ELR (cell line): Measurements from ENCODE around the gene MYEOV.

Experiments
- DNase-seq: peaks from one replicate; pipeline ENCODE4 v3.0.0-alpha.2; 2015; ENCODE audit warnings: low read depth

Gene MYEOV

DNA sequence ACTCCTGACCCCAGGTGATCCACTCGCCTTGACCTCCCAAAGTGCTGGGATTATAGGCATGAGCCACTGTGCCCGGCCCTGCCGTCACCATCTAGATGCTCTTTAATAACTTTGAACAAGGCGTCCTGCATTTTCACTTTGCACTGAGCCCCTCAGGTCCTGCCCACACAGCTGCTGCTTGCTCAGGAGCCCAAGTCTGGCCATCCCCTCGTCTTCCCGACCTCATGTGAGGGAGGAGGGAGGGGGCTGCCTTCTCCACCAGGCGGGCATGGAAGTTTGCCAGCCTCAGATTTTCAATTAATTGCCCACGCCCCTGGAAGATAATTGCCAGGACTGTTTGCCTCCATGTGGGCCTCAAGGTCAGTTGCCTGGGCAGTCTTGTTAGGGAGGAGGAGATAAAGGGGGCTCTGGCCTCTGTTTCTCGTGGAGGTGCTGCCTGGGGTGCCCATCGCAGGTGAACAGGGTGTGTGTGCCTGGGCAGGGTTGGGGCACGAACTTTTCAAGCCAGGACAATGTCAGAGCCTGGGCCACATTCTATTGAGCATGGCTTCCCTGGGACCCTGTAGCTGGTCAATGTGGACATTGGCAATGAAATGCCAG lies 27.9 kb upstream of the MYEOV start:
- DNase-seq: no peak

DNA sequence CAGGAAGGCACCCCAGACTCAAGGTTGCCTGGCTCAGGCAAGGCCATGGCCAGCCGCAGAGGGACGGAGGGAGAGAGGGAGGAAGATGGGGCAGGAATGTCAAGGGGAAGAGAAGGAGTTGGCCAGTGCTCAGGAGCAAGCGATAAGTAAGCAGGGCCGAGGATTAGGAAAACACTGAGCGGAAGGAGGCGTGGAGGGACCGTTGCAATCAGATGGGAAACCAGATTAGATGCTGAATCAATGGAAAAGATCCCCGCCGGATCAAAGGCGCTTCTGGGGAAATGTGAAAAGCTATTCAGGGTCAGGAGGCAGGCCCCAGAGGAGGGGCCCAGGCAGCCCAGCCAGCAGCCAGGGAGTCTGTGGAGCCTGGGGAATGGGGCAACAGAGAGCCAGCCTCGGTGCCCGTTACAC lies 26.6 kb upstream of the MYEOV start:
- DNase-seq: no peak

DNA sequence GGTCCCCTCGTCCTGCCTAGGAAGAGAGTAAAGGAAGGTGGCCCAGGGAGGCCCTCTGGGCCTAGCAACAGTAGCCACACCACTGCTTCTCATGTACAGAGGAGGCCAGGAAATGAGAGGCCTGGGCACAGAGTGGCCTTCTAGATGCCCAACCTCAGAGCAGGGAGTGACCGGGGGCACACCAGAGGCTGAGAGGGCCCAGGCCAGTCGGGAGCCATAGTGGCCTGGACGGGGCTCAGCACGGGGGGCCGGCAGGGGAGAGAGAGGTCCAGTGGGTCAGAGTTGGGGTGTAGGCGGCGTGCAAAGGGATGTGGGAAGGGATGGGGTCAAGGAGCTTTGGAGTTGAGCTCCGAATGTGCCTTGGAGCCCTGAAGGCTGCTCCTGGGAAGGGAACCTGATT lies 25.0 kb upstream of the MYEOV start:
- no peak for DNase-seq

DNA sequence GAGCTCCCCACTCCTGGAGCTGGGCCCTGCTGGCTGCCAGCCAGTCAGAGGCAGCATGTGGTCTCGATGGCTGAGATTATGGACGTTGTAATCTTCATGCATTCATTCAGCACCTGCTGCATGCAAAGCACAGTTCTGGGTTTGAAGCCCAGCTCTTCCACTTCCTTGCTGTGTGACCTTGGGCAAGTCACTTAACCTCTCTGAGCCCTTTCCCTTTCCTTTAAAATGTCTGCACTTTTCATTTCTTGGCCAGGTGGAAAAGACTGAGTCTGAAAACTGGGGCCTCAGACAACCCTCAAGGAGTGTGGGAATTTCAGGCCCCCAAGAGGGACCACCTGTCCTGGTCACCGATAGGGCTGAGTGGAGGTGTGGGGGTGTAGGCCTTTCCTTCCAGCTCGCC lies 24.6 kb upstream of the MYEOV start:
- DNase-seq: no peak

DNA sequence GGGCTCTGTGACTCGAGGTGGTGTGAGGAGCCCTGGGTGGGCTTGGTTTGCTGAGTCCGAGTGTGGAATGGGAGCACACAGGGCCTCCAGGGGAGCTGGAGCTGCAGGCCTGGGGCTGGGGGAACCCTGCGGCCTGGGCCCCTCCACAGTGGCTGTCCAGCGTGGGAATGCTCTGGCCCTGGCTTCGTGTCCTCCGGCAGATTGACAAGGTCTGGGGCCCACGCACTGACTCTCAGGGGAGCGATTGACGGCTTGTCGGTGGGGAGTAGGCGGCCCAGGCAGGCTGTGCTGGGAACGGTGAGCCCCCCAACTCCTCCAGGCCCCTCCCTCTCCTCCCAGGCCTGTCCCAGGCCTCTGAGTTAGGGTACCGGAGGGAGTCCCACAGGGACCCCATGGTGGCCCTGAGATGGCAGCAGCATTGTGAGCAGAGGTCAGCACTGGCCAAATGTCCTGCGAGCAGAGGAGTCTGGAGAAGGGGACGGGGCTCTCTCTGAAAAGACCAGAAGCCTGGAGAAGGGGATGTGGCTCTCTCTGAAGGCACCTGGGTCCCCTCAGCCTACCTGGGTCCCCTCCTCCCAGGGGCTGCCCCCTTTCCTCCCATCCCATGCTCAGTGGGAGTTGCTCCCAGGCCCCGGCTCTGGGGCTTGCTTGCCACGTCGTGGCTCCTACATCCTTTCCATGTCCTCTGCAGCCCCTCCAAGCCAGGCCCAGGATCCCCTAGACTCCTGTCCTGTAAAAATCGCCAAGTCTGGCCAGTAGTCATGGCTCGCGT lies 23.8 kb upstream of the MYEOV start:
- DNase-seq: no peak

DNA sequence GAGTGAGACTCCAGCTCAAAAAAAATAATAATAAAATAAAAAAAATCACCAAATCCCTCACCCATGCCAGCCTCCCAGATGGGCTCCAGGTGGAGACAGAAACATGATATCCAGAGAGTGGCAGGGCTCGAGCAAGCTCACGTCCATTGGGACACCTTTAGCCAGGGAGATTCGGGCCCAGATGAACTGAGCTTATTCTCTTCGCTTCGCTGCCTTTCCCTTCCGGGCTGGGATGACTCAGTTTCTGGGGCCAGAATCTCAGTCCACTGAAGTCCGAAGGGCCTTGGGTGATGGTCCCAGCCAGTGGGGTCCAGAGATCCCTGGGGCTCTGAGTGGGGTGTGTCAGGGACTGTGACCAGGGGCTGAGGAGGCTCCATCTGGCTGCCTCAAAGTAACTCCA lies 23.0 kb upstream of the MYEOV start:
- no peak for DNase-seq

DNA sequence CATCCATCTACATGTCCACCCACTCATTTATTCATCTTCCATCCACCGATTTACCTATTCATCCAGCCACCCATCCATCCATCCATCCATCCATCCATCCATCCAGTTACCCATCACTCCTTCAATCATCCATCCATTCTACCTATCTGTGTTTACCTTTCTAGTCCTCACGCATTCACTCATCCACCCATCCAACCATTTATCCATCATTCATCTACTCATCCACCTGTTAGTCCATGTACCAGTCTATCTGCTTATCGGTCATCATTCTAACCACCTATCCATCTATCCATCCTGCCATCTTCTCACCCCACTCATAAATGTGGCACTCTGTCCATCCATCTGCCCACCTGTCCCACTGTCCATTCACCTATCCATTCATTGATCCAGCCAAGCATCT lies 21.9 kb upstream of the MYEOV start:
- DNase-seq: no peak

DNA sequence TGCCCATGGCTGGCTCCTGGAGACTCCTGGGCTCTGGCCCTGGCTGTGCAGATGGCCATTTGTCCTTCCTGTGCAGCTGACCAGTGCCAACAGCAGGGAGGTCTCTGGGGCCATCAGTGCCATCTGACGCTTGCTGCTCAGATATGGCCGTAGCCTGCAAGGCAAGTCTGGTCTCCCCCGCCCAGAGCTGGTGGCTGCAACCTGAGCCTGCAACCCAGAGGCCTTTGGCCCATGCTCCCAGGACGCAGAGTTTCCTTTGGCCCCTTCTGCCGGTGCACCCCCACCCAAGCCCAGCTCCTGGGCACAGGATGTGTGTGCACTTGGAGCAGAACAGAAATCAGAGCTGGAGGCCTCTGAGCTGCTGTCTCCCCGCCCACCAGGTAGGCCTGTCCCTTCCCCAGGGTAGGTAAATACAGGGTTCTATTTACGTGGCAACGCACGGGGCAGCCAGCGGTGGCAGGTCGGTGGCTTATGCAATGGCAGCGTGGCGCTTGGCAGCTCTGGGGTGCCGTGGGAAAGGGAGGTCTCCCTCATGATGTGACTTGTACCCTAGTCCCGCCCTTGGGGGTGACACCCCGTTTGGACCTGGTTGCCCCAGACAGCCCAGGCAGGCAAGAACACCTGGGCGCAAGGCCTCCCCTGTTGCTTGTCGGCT lies 21.0 kb upstream of the MYEOV start:
- DNase-seq: no peak

DNA sequence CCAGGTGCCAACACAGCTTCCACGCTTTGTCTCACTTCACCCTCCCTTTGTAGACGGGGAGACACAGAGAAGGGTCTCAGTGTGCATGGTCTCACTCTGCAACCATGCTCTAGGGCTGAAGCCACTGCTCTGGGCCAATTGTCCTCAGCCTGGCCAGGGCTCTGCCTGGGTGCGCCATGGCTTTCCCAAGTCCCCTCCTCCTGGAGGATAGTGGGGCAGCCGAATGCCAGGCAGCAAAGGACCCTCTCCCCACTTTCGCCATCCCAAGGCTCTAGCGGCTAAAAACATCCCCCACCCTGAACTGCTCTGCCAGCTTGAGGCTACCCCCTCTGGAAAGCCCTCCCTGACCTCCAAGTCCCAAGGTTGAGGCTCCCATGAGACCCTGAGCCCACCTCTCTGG lies 20.4 kb upstream of the MYEOV start:
- DNase-seq: no peak

DNA sequence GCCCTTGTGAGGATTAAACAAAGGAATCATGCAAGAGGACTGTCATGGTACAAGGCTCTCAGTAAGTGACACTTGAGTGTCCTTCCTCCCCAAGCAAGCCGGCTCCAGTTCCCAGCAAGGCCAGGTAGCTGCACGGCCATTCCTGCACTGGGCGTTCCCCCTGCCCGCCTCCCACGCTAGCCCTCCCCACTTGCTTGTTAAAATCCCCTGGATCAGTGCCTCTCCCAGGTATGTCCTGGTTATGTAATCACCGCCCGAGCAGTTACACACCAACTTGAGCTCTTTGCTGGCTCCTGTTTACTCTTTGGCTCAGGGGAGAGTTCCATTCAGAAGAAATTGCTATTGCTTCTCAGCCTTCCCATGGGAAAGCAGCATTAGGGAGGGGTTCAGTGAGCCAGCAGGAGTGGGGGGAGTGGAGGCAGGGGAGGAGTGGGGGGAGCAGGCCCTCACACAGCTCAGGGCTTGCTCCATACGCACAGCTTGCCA lies 19.4 kb upstream of the MYEOV start:
- no peak for DNase-seq

DNA sequence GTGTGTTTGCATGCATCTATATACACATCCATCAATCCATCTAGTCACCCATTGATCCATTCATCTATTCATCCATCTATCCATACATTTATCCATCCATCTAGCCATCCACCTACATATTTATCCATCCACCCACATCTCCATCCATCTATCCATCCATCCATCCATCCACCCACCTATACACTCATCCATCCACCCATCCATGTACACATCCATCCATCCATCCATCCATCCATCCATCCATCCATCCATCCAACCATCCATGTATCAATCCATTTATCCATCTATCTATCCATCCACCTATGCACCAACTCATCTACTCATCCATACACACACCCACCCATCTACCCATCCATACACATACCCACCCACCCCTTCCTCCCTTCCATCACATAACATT lies 18.8 kb upstream of the MYEOV start:
- no peak for DNase-seq

DNA sequence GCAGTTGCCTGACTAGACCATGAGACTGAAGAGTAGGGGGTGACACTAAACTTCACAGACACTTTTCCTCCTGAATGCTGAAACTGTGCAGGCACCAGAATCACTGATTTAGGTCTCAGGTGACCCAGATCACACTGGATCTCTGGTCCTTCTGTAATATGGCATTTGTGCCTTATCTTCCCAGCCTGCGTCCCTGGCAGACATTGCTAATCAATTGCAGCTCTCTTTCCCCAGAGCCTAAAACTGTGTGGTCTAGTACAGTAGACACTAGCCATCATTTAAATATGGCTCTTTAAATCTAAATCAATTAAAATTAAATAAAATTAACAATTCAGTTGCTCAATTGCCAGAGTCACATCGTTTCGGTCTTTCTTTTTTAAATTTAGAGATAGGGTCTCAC lies 17.8 kb upstream of the MYEOV start:
- no peak for DNase-seq

DNA sequence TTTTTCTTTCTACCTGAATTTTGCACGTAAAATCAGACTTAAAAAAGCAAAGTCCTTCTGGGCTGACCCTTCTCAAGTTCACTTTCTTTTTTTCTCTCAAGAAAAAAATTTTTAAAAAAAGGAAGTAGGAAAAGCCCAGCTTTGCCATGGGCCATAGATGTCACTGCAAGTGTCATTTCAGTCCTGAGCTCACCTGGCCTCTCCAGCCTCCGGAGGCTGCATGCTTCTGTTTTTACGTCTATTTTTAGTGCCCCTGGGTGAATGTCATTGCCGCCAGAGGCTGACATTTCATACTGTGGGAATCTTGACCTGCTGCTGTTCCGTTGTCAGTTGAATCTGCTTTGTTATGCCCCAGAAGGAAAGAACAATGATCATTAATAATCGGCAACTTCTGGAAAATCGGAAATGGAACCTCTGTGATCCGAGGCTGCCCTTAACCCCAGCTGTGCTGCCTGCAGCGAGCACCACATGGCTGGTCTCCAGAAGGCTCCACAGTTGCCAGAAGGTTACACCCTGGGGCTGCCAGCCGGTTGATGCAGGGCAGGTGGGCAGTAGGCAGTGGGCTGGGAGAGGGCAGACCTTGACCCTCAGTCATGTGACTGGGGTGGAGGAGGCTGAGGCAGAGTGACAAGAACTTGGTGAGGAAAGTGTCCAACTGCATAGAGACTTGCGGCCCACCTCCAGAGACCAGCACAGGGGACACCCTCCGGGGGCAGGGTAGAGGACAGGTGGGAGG lies 16.7 kb upstream of the MYEOV start:
- no peak for DNase-seq

DNA sequence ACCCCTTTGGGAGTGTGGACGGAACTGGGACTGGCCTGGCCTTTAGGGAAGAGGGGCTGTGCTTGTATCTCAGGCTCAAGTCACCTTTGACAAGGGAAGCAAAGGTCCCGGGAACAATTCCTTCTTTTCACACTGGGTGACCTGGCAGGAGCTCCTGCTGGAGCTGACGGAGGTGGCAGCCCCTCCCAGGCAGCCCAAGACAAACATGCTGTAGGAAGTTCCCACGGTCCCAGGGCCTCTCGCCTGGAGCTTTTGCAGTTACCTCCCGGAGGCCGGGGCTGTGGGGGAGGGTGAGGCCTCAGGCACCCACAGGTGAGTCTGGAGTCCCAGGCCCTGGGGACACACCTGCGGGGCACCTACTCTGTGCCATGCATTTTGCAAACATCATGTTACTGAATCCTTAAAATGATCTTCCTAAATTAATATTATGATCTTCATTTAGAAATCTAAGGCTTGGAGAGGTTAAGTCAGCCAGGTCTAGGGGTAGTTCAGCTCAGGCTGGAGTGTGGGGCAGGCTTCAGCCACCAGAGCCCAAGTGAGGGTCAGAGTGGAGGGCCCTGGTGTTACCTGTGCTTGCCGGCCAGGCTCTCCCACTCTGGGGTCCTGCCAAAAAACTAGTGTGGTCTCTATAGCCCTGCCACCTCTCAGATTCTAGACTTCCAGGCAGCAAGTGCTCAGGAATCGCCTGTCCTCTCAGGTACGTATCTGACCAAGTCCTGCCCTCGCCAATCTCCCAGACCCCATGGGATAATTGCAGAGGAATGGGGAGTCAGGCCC lies 15.7 kb upstream of the MYEOV start:
- no peak for DNase-seq

DNA sequence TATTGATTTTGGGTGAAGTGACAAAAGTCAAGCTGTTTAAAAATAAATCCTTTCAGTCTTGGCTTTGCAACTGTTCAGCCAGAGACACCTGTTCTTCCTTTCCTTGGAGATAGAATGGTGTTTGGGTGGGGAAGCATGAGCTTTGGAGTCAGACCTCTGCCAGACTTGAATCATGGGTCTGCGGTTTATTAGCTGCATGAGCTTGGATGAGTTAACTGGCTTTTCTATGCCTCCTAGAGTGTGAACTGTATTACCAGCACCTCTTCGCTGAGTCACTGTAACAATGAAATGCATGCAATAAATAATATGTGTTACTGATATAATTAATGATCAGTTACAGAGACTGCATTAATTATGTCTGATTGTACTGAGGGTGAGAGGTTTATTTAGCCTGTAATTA lies 13.5 kb upstream of the MYEOV start:
- peak; percentile 62 for DNase-seq

DNA sequence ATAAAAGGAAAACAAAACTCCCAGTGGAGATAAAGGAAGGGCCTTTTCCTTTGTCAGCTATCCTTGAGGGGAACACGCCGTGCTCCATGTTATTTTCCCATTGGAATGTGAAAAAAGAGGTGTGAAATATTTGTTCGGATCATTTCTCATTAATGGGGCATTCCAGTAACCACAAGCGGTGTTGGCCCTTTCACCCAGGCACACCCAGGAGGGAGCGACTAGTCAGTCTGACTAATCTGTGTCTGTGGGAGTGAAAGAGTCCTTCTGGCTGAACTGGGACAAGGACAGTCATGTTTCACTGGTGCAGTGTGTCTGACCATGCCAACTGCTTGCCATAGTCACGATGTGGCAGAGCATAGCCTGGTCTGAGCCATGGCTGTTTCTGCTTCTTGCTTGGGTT lies 13.0 kb upstream of the MYEOV start:
- DNase-seq: peak; percentile 88

DNA sequence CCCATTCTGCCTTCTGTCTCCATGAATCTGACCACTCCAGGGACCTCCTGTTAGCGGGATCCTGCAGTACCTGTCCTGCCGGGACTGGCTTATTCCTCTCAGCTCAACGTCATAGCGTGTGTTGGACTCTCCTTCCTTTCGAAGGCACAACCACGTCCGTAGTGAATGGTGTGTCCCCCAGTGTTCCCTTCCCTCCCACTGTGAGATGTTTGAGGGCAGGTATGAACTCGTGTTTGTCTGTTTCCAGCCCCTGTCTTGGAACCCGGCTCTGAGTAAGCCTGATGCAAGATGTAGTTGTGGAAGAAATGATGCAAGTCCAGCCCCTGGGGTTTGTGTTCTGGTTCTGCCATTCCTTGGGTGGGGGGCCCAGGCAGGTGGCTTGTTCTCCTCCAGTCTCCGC lies 10.5 kb upstream of the MYEOV start:
- no peak for DNase-seq

DNA sequence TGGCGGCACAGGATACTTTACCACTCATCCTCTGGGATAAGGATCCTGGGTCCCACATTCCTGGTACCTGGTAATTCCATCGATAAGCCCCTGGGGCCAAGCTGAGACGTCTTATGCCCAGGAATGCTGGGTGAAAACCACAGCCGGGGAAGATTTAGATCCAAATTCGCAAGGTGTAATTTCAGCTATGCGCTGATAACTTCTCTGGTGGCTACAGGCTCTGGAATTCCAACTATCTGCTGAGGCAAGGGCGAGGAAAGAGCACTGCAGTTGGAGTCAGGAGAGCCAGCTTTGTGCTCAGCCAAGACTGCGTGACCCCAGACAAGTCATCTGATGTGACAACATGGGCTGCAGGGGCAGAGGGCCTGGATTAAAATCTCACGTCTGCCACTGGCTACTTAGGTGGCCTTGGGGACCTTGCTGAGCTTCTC lies 9.9 kb upstream of the MYEOV start:
- DNase-seq: no peak

DNA sequence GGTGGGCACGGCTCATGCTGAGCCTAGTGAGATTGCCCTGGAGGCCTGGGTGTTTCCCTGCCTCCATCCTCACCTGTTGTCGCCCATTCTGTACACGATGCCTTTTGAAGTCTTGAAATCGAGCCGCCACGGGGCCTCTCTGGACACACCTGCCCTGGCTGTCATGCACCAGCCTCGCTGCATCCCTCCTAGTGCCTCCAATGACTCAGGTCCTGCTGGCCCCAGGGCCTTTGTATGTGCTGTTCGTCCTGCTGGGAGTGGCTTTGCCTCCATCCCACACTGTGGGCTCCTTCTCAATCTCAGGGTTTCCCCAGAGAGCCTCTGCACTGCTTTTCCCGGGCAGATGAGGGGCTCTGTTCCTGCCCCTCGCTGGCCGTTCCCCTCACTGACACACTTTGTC lies 8.9 kb upstream of the MYEOV start:
- DNase-seq: no peak

DNA sequence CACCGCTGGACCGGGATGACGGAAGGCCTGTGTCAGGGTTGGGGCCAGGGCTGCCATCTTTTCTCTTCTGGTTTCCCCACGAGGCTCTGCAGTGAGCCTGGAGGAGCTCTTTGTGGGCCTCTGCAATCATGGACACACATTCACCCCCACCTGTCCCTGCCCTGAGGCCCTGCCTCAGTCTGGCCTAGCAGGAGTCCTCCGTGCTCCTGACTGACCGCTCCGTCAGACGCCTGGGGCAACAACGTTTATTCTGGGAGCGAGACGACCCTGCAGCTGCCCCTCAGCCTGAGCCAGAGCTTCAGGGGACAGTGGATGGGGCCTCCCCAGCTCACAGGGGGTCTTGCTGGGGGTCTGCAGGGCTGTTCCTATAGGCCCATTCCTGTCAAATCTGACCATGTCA lies 8.2 kb upstream of the MYEOV start:
- DNase-seq: no peak

DNA sequence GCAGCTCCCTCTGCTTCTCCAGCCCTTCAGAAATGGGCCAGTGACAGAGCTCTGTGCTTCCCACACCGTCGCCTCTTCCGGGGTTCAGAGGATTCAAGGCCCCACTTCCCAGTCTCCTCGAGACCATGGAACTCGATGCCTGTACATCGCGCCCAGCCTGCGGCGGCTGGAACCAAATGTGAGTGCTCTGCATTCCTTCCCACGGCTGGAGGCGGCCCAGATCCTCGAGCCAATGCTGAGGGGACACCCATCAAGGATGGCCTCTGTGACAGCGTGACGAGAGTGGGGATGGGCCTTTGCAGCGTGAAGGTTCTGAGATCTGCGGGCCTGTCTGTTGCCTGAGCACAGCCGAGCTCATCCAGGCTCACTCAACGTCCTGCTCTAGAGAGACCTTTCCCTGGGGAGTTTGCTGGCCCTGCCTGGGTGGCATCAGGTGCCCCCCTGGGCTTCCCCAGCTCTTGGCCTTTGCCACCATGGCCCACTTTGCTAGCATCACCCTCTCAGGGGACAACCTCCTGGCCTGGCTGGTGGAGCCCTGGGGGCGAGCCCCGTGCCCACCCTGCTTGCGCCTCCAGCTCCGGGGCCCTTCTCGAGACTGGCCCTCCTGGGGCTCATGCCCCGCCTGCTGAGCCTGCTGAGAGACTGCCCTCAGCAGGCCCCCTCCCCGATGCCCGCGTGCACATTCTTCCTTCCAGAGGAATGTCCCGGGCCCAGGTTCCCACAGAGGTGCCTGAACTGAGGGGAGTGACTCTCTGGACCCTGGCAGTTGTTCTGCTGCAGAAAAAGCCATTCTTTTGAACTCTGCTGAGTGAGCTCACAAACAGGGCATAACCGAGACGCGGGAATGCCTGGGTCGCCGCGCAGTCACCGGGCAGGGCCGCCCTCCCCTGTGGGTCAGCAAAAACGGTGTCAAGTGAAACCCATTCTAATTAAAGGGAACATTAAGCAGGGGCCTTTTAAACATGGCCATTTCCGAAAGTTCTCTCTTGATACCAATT lies 7.3 kb upstream of the MYEOV start:
- DNase-seq: no peak
